WERI-Rb-1 (cell line): Measurements from ENCODE around the gene FCRL4.

Experiments used
- DNase-seq: peaks from one replicate; pipeline ENCODE4 v3.0.0-alpha.2; 2020
- H3K27ac ChIP-seq: fragments of 250-450 bp; sonication (Bioruptor Pico); 2 replicates; pipeline ENCODE4 v1.5.1; 2020; ENCODE audit warnings: mild to moderate bottlenecking, moderate library complexity
- H3K27me3 ChIP-seq: fragments of 250-450 bp; sonication (Bioruptor Pico); 2 replicates; pipeline ENCODE4 v1.5.1; 2021; ENCODE audit warnings: mild to moderate bottlenecking, low read depth, moderate library complexity; ENCODE audit not compliant: insufficient read depth, severe bottlenecking
- H3K36me3 ChIP-seq: fragments of 250-450 bp; sonication (Bioruptor Pico); 2 replicates; pipeline ENCODE4 v1.5.1; 2020; ENCODE audit warnings: mild to moderate bottlenecking, moderate library complexity
- H3K4me3 ChIP-seq: 2 replicates; pipeline ENCODE4 v1.5.1; 2011; ENCODE audit warnings: low read depth, mild to moderate bottlenecking, control low read depth, low read length
- H3K9me3 ChIP-seq: fragments of 250-450 bp; sonication (Bioruptor Pico); 2 replicates; pipeline ENCODE4 v1.5.1; 2021; ENCODE audit warnings: mild to moderate bottlenecking, moderate library complexity; ENCODE audit not compliant: severe bottlenecking
- CTCF ChIP-seq: IDR thresholded peaks from 2 replicates; pipeline ENCODE4 v1.5.1; 2011; ENCODE audit warnings: low read depth, mild to moderate bottlenecking, control low read depth, inconsistent platforms, low read length

FCRL4 gene

GRCh38 chr1:157624471-157624870, 26.6 kb upstream of the FCRL4 start:
- no peak overlapping the region; the same call in 1 of the 2 replicates for H3K27ac ChIP-seq
- DNase-seq = no peak
- H3K36me3 ChIP-seq = no peaks in the 10 kb centered on the region
- no peaks in the 10 kb centered on the region for H3K9me3 ChIP-seq
- H3K27me3 ChIP-seq = no peaks in the 10 kb centered on the region
- H3K4me3 ChIP-seq = no peak overlapping the region
- TF ChIP-seq CTCF = no peak

GRCh38 chr1:157622471-157622870, 24.6 kb upstream of the FCRL4 start:
- H3K4me3 ChIP-seq = no peak overlapping the region
- DNase-seq = peak; percentile 95

GRCh38 chr1:157618190-157618589, 20.3 kb upstream of the FCRL4 start:
- peak overlapping the region; percentile 27 for H3K27ac ChIP-seq
- H3K9me3 ChIP-seq = no peaks in the 10 kb centered on the region
- TF ChIP-seq CTCF = no peak
- no peaks in the 10 kb centered on the region for H3K36me3 ChIP-seq
- DNase-seq = no peak
- H3K27me3 ChIP-seq = no peaks in the 10 kb centered on the region
- H3K4me3 ChIP-seq = no peak overlapping the region

More at GRCh38 chr1:157622471-157622870, 24.6 kb upstream of the FCRL4 start:
- peak overlapping the region; percentile 78 for H3K27ac ChIP-seq
- H3K27me3 ChIP-seq = no peaks in the 10 kb centered on the region
- TF ChIP-seq CTCF = no peak
- H3K9me3 ChIP-seq = no peaks in the 10 kb centered on the region
- H3K36me3 ChIP-seq = no peaks in the 10 kb centered on the region

GRCh38 chr1:157600236-157600635, 2.4 kb upstream of the FCRL4 start:
- H3K4me3 ChIP-seq = no peak overlapping the region
- H3K27me3 ChIP-seq = no peaks in the 10 kb centered on the region
- no peak for TF ChIP-seq CTCF
- no peak overlapping the region for H3K27ac ChIP-seq
- DNase-seq = no peak
- peaks cover 3% of the 10 kb centered on the region; the same call in 1 of the 2 replicates for H3K36me3 ChIP-seq
- H3K9me3 ChIP-seq = peaks cover 5% of the 10 kb centered on the region

GRCh38 chr1:157596384-157596783, 1.5 kb downstream of the FCRL4 start:
- no peak overlapping the region for H3K27ac ChIP-seq
- DNase-seq = no peak
- H3K27me3 ChIP-seq = no peaks in the 10 kb centered on the region
- H3K4me3 ChIP-seq = no peak overlapping the region
- no peaks in the 10 kb centered on the region for H3K9me3 ChIP-seq
- peaks cover 3% of the 10 kb centered on the region; the same call in 1 of the 2 replicates for H3K36me3 ChIP-seq
- TF ChIP-seq CTCF = no peak

- peaks cover 3% of the 10 kb centered on the region; the same call in 1 of the 2 replicates for H3K36me3 ChIP-seq
- TF ChIP-seq CTCF = no peak
- no peaks in the 10 kb centered on the region for H3K9me3 ChIP-seq
- no peak for DNase-seq
- no peaks in the 10 kb centered on the region for H3K27me3 ChIP-seq
- no peak overlapping the region for H3K27ac ChIP-seq
- H3K4me3 ChIP-seq = no peak overlapping the region
These were observed 2.5 kb downstream of the FCRL4 start for GRCh38 chr1:157595356-157595755.
